Body of pancreas (tissue), 4 donors: Measurements from ENCODE around the gene RAP1A. TPM values are rescaled to one million over a fixed set of nuclear protein-coding genes. Genes with fewer than 3 reads are reported as not detected.

ENCODE experiments used
- ATAC-seq: fragments of 150-250 bp; one replicate; pipeline ENCODE4 v1.9.1; 2016
- DNase-seq, 4 donors: peaks; one replicate each; pipeline ENCODE4 v3.0.0-alpha.2; 2019
- H3K27ac ChIP-seq, 4 donors: fragments of 200-600 bp; sonication (generic); 1 replicate in 3 of 4; 2 replicates in 1 of 4; pipeline versions ENCODE4 v1.5.1 to v1.6.1; 2016 to 2019; ENCODE audit warnings: mild to moderate bottlenecking in 1 of 4, mixed read lengths in 1 of 4, moderate library complexity in 1 of 4
- H3K27me3 ChIP-seq, 2 donors: fragments of 200-600 bp; sonication (generic); one replicate each; pipeline ENCODE4 v1.6.0; 2016; ENCODE audit warnings: mild to moderate bottlenecking in 1 of 2
- H3K36me3 ChIP-seq, 2 donors: fragments of 200-600 bp; sonication (generic); replicated peaks in 1 of 2; 2 replicates each; pipeline ENCODE4 v1.5.1; 2016; ENCODE audit warnings: low read depth in 2 of 2; ENCODE audit not compliant: insufficient read depth in 1 of 2
- H3K4me1 ChIP-seq: fragments of 200-600 bp; sonication (generic); one replicate; pipeline ENCODE4 v1.6.0; 2016
- H3K4me3 ChIP-seq, 2 donors: fragments of 200-600 bp; sonication (generic); 1 replicate in 1 of 2; 2 replicates in 1 of 2; pipeline ENCODE4 v1.5.1; 2016 to 2019
- H3K9me3 ChIP-seq, 3 donors: fragments of 200-600 bp; sonication (generic); 1 replicate in 2 of 3; 2 replicates in 1 of 3; pipeline ENCODE4 v1.5.1; 2016
- CTCF ChIP-seq, 7 experiments: fragments of 450-650 bp in 4 of 7; fragments of 200-600 bp in 3 of 7; sonication (generic) in 3 of 7; IDR thresholded peaks; one replicate each; pipeline ENCODE4 v1.5.1; 2016 to 2019; ENCODE audit warnings: antibody characterized with exemption in 7 of 7
- POLR2A ChIP-seq, 3 donors: fragments of 450-650 bp; IDR thresholded peaks; one replicate each; pipeline ENCODE4 v1.6.1; 2016; ENCODE audit warnings: antibody characterized with exemption in 3 of 3, mild to moderate bottlenecking in 2 of 3
- WGBS, 2 donors: methylation state at CpG; one replicate each; pipeline ENCODE4 v1.1.5; 2017; 5-methylcytosine and 5-hydroxymethylcytosine counted together
- intact Hi-C: fragments of 100-400 bp; cut with DNase I; formaldehyde crosslinking; loops from one replicate; pipeline ENCODE4 v1.15.1; 2023
- total RNA-seq, 2 donors: library from RNA; depleted of rRNA; stranded (reverse); fragments of >200 nt; gene quantifications; one replicate each; pipeline ENCODE4 v1.1.0, GENCODE V29; 2016

The RAP1A gene
- total RNA-seq, 2 donors from 2014 or later: 16.2 to 16.6 TPM

GRCh38 chr1:111624382-111624781 is 4.8 kb downstream of the RAP1A start:
- Histone ChIP-seq H3K27ac (no peak overlapping the region), H3K4me3 (no peak overlapping the region), H3K9me3 (no peaks in the 10 kb centered on the region), H3K36me3 (no peaks in the 10 kb centered on the region), H3K4me1 (peaks cover 6% of the 10 kb centered on the region), H3K27me3 (no peaks in the 10 kb centered on the region)
- intact Hi-C loops: no loop called here
- ATAC-seq (no peak), DNase-seq (no peak)
- 79 to 80% methylated on average over 2 of the region's 2 CpGs for WGBS, 2 donors
- TF ChIP-seq POLR2A (IDR thresholded peaks at IDR 0.05): no peak

GRCh38 chr1:111625276-111625675 is 5.7 kb downstream of the RAP1A start:
- DNase-seq: no peak
- H3K4me3 ChIP-seq: no peak overlapping the region
- TF ChIP-seq CTCF (IDR thresholded peaks at IDR 0.05) (no peak), POLR2A (IDR thresholded peaks at IDR 0.05) (no peak)
- intact Hi-C loops: no loop called here
- WGBS, 2 donors: 46 to 62% methylated on average over 1 of the region's 1 CpG
- no peaks in the 10 kb centered on the region for H3K27me3 ChIP-seq
- no peak for ATAC-seq
- no peaks in the 10 kb centered on the region for H3K9me3 ChIP-seq
- no peak overlapping the region for H3K27ac ChIP-seq
- H3K4me1 ChIP-seq: peaks cover 6% of the 10 kb centered on the region
- no peaks in the 10 kb centered on the region for H3K36me3 ChIP-seq

- WGBS, 2 donors: 19 to 29% methylated on average over 2 of the region's 2 CpGs
- no peak for ATAC-seq
- H3K36me3 ChIP-seq: no peaks in the 10 kb centered on the region
- DNase-seq: no peak
- no peaks in the 10 kb centered on the region for H3K9me3 ChIP-seq
- no peaks in the 10 kb centered on the region for H3K27me3 ChIP-seq
- intact Hi-C loops: no loop called here
- H3K4me3 ChIP-seq: no peak overlapping the region
- no peaks in the 10 kb centered on the region for H3K4me1 ChIP-seq
- no peak overlapping the region for H3K27ac ChIP-seq
- TF ChIP-seq POLR2A (IDR thresholded peaks at IDR 0.05) (no peak), CTCF (IDR thresholded peaks at IDR 0.05) (no peak)
These were observed 8.6 kb downstream of the RAP1A start for GRCh38 chr1:111628153-111628552.

- DNase-seq: no peak
- TF ChIP-seq CTCF (IDR thresholded peaks at IDR 0.05) (no peak), POLR2A (IDR thresholded peaks at IDR 0.05) (no peak)
- Histone ChIP-seq H3K4me3 (no peak overlapping the region), H3K4me1 (no peaks in the 10 kb centered on the region), H3K27me3 (no peaks in the 10 kb centered on the region), H3K36me3 (no peaks in the 10 kb centered on the region), H3K27ac (no peak overlapping the region), H3K9me3 (no peaks in the 10 kb centered on the region)
- intact Hi-C loops: no loop called here
- no peak for ATAC-seq
- WGBS, 2 donors: 85 to 90% methylated on average over 4 of the region's 4 CpGs
These were observed 9.8 kb downstream of the RAP1A start for GRCh38 chr1:111629190-111629954.

GRCh38 chr1:111630567-111630966 is 11.0 kb downstream of the RAP1A start:
- no peak overlapping the region for H3K27ac ChIP-seq
- no peak overlapping the region for H3K4me3 ChIP-seq
- 75 to 87% methylated on average over 2 of the region's 2 CpGs for WGBS, 2 donors
- TF ChIP-seq POLR2A (IDR thresholded peaks at IDR 0.05) (no peak), CTCF (IDR thresholded peaks at IDR 0.05) (no peak)
- H3K9me3 ChIP-seq: no peaks in the 10 kb centered on the region
- no peak for DNase-seq
- no peaks in the 10 kb centered on the region for H3K4me1 ChIP-seq
- no peaks in the 10 kb centered on the region for H3K27me3 ChIP-seq
- no peaks in the 10 kb centered on the region for H3K36me3 ChIP-seq
- no peak for ATAC-seq
- intact Hi-C loops: no loop called here
